IPS-15b (cell line): ENCODE results near the gene DAPK2.

ENCODE experiments used
- H3K27me3 ChIP-seq: one replicate; pipeline ENCODE4 v1.6.1; 2013; ENCODE audit warnings: low read length; ENCODE audit not compliant: control insufficient read depth, insufficient read depth
- H3K36me3 ChIP-seq: one replicate; pipeline ENCODE4 v1.6.1; 2013; ENCODE audit warnings: low read length; ENCODE audit not compliant: control insufficient read depth, insufficient read depth
- H3K4me1 ChIP-seq: one replicate; pipeline ENCODE4 v1.6.1; 2013; ENCODE audit warnings: mild to moderate bottlenecking, low read length; ENCODE audit not compliant: control insufficient read depth, insufficient read depth
- H3K4me3 ChIP-seq: one replicate; pipeline ENCODE4 v1.5.1; 2013; ENCODE audit warnings: low read depth, low read length
- H3K9ac ChIP-seq: one replicate; pipeline ENCODE4 v1.6.1; 2013; ENCODE audit warnings: low read depth, mild to moderate bottlenecking, low read length
- H3K9me3 ChIP-seq: one replicate; pipeline ENCODE4 v1.6.1; 2013; ENCODE audit warnings: mild to moderate bottlenecking, low read length; ENCODE audit not compliant: control insufficient read depth, insufficient read depth

The DAPK2 gene

GRCh38 chr15:64051407-64052259 lies 5.3 kb upstream of the DAPK2 start:
- Histone ChIP-seq H3K9ac (no peak overlapping the region), H3K4me1 (peaks cover under 1% of the 10 kb centered on the region), H3K9me3 (no peaks in the 10 kb centered on the region), H3K4me3 (no peak overlapping the region), H3K36me3 (no peaks in the 10 kb centered on the region), H3K27me3 (peaks cover 21% of the 10 kb centered on the region)

- peaks cover 2% of the 10 kb centered on the region for H3K4me1 ChIP-seq
- no peaks in the 10 kb centered on the region for H3K9me3 ChIP-seq
- no peak overlapping the region for H3K9ac ChIP-seq
- H3K4me3 ChIP-seq, result no peak overlapping the region
- H3K27me3 ChIP-seq, result peaks cover 23% of the 10 kb centered on the region
- H3K36me3 ChIP-seq, result no peaks in the 10 kb centered on the region
These were observed 4.8 kb upstream of the DAPK2 start for GRCh38 chr15:64051093-64051402.

- H3K9ac ChIP-seq, result no peak overlapping the region
- peaks cover 2% of the 10 kb centered on the region for H3K4me1 ChIP-seq
- peaks cover 27% of the 10 kb centered on the region for H3K27me3 ChIP-seq
- no peak overlapping the region for H3K4me3 ChIP-seq
- H3K9me3 ChIP-seq, result no peaks in the 10 kb centered on the region
- no peaks in the 10 kb centered on the region for H3K36me3 ChIP-seq
These were observed 4.2 kb upstream of the DAPK2 start for GRCh38 chr15:64050281-64051092.

- no peak overlapping the region for H3K9ac ChIP-seq
- no peaks in the 10 kb centered on the region for H3K36me3 ChIP-seq
- H3K27me3 ChIP-seq, result peaks cover 42% of the 10 kb centered on the region
- no peak overlapping the region for H3K4me3 ChIP-seq
- no peaks in the 10 kb centered on the region for H3K9me3 ChIP-seq
- peaks cover 2% of the 10 kb centered on the region for H3K4me1 ChIP-seq
These were observed 2.6 kb upstream of the DAPK2 start for GRCh38 chr15:64048781-64049460.

GRCh38 chr15:64045774-64046420 lies 388 bp downstream of the DAPK2 start:
- no peaks in the 10 kb centered on the region for H3K9me3 ChIP-seq
- no peak overlapping the region for H3K9ac ChIP-seq
- H3K4me1 ChIP-seq, result peaks cover 2% of the 10 kb centered on the region
- H3K36me3 ChIP-seq, result no peaks in the 10 kb centered on the region
- H3K4me3 ChIP-seq, result peak overlapping the region; percentile 67
- H3K27me3 ChIP-seq, result peaks cover 42% of the 10 kb centered on the region

- Histone ChIP-seq H3K36me3 (no peaks in the 10 kb centered on the region), H3K4me3 (no peak overlapping the region), H3K9ac (no peak overlapping the region)
These were observed 1.2 kb downstream of the DAPK2 start for GRCh38 chr15:64045101-64045435.

GRCh38 chr15:64044300-64045100 lies 1.8 kb downstream of the DAPK2 start:
- Histone ChIP-seq H3K9ac (no peak overlapping the region), H3K36me3 (no peaks in the 10 kb centered on the region), H3K27me3 (peaks cover 42% of the 10 kb centered on the region), H3K4me3 (no peak overlapping the region), H3K4me1 (peaks cover 2% of the 10 kb centered on the region), H3K9me3 (no peaks in the 10 kb centered on the region)

More at GRCh38 chr15:64045101-64045435, 1.2 kb downstream of the DAPK2 start:
- H3K9me3 ChIP-seq, result no peaks in the 10 kb centered on the region
- H3K4me1 ChIP-seq, result peaks cover 2% of the 10 kb centered on the region
- H3K27me3 ChIP-seq, result peaks cover 42% of the 10 kb centered on the region

GRCh38 chr15:64038878-64039610 lies 7.2 kb downstream of the DAPK2 start:
- Histone ChIP-seq H3K4me1 (peaks cover 5% of the 10 kb centered on the region), H3K27me3 (peaks cover under 1% of the 10 kb centered on the region), H3K9me3 (no peaks in the 10 kb centered on the region), H3K36me3 (no peaks in the 10 kb centered on the region), H3K9ac (no peak overlapping the region), H3K4me3 (no peak overlapping the region)

GRCh38 chr15:64037966-64038365 lies 8.3 kb downstream of the DAPK2 start:
- Histone ChIP-seq H3K9me3 (no peaks in the 10 kb centered on the region), H3K9ac (no peak overlapping the region), H3K27me3 (no peaks in the 10 kb centered on the region), H3K36me3 (no peaks in the 10 kb centered on the region), H3K4me1 (peaks cover 5% of the 10 kb centered on the region), H3K4me3 (no peak overlapping the region)

- H3K9ac ChIP-seq, result no peak overlapping the region
- no peaks in the 10 kb centered on the region for H3K27me3 ChIP-seq
- H3K4me1 ChIP-seq, result peaks cover 5% of the 10 kb centered on the region
- no peaks in the 10 kb centered on the region for H3K36me3 ChIP-seq
- H3K4me3 ChIP-seq, result no peak overlapping the region
- H3K9me3 ChIP-seq, result no peaks in the 10 kb centered on the region
These were observed 9.2 kb downstream of the DAPK2 start for GRCh38 chr15:64037116-64037515.
